ENCODE results near the gene ENGASE. TPM values are rescaled to one million over a fixed set of nuclear protein-coding genes. Genes with fewer than 3 reads are reported as not detected.

ENGASE gene
- total RNA-seq, 1 donor from 2014 or later, result 12.5 TPM

GRCh38 chr17:79124513-79125209 lies 50.0 kb downstream of the ENGASE start:
- Histone ChIP-seq H3K27me3 (ENCODE audit: control insufficient read depth in 3 of 3, insufficient read depth in 3 of 3, low read length in 3 of 3) (peaks cover 68 to 83% (median 81%) of the 10 kb centered on the region in 3 donors), H3K9ac (ENCODE audit: low read depth in 1 of 3, low read length in 3 of 3) (no peak overlapping the region), H3K27ac (ENCODE audit: low read depth, low read length) (no peak overlapping the region), H3K4me1 (ENCODE audit: control insufficient read depth in 3 of 3, insufficient read depth in 3 of 3, low read length in 3 of 3) (no peaks in the 10 kb centered on the region), H3K9me3 (ENCODE audit: control insufficient read depth in 3 of 3, low read length in 3 of 3) (no peaks in the 10 kb centered on the region), H3K4me3 (ENCODE audit: low read length in 3 of 3) (no peak overlapping the region), H3K36me3 (ENCODE audit: control insufficient read depth in 3 of 3, insufficient read depth in 3 of 3, low read length in 3 of 3) (no peaks in the 10 kb centered on the region)

GRCh38 chr17:79125503-79125902 lies 50.9 kb downstream of the ENGASE start:
- H3K9ac ChIP-seq (ENCODE audit: low read depth in 1 of 3, low read length in 3 of 3), result no peak overlapping the region
- peaks cover 70 to 83% (median 79%) of the 10 kb centered on the region in 3 donors for H3K27me3 ChIP-seq (ENCODE audit: control insufficient read depth in 3 of 3, insufficient read depth in 3 of 3, low read length in 3 of 3)
- no peaks in the 10 kb centered on the region for H3K9me3 ChIP-seq (ENCODE audit: control insufficient read depth in 3 of 3, low read length in 3 of 3)
- H3K4me3 ChIP-seq (ENCODE audit: low read length in 3 of 3), result no peak overlapping the region
- no peak overlapping the region for H3K27ac ChIP-seq (ENCODE audit: low read depth, low read length)
- H3K4me1 ChIP-seq (ENCODE audit: control insufficient read depth in 3 of 3, insufficient read depth in 3 of 3, low read length in 3 of 3), result no peaks in the 10 kb centered on the region
- H3K36me3 ChIP-seq (ENCODE audit: control insufficient read depth in 3 of 3, insufficient read depth in 3 of 3, low read length in 3 of 3), result no peaks in the 10 kb centered on the region

GRCh38 chr17:79126139-79126538 lies 51.5 kb downstream of the ENGASE start:
- no peaks in the 10 kb centered on the region for H3K9me3 ChIP-seq (ENCODE audit: control insufficient read depth in 3 of 3, low read length in 3 of 3)
- no peak overlapping the region for H3K9ac ChIP-seq (ENCODE audit: low read depth in 1 of 3, low read length in 3 of 3)
- peaks cover 71 to 84% (median 80%) of the 10 kb centered on the region in 3 donors for H3K27me3 ChIP-seq (ENCODE audit: control insufficient read depth in 3 of 3, insufficient read depth in 3 of 3, low read length in 3 of 3)
- no peak overlapping the region for H3K27ac ChIP-seq (ENCODE audit: low read depth, low read length)
- H3K4me3 ChIP-seq (ENCODE audit: low read length in 3 of 3), result no peak overlapping the region
- H3K4me1 ChIP-seq (ENCODE audit: control insufficient read depth in 3 of 3, insufficient read depth in 3 of 3, low read length in 3 of 3), result no peaks in the 10 kb centered on the region
- H3K36me3 ChIP-seq (ENCODE audit: control insufficient read depth in 3 of 3, insufficient read depth in 3 of 3, low read length in 3 of 3), result no peaks in the 10 kb centered on the region

DNA sequence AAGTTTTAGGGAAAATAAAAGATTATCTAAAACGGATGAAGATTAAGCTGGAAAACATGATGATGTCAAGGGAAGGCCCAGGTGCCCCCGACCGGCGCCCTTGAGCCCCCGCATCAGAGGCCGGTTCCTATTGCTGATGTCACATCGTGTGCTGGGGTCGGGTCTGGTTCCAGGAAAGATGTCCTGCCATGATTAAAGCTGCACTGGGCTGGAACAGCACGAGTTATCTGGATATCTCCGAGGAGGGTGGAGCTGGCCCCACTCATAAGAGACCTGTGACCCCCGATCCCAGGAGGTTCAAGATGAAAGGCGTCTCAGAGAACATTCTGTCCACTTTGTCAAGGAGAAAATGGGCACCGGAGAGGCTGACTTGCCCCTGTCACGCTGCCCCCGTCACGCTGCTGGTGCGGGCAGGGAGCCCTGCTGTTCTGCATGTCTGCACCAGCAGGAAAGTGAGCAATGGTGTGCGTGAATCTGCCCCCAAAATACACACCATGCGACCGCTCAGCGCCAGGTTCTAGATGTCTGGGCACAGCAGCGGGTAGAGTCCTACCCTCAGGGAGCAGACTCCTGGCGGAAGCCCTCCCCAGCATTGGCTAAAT lies 53.0 kb downstream of the ENGASE start:
- Histone ChIP-seq H3K27me3 (ENCODE audit: control insufficient read depth in 3 of 3, insufficient read depth in 3 of 3, low read length in 3 of 3) (peaks cover 67 to 84% (median 76%) of the 10 kb centered on the region in 3 donors), H3K36me3 (ENCODE audit: control insufficient read depth in 3 of 3, insufficient read depth in 3 of 3, low read length in 3 of 3) (no peaks in the 10 kb centered on the region), H3K9me3 (ENCODE audit: control insufficient read depth in 3 of 3, low read length in 3 of 3) (no peaks in the 10 kb centered on the region), H3K4me3 (ENCODE audit: low read length in 3 of 3) (no peak overlapping the region), H3K27ac (ENCODE audit: low read depth, low read length) (no peak overlapping the region), H3K9ac (ENCODE audit: low read depth in 1 of 3, low read length in 3 of 3) (no peak overlapping the region), H3K4me1 (ENCODE audit: control insufficient read depth in 3 of 3, insufficient read depth in 3 of 3, low read length in 3 of 3) (no peaks in the 10 kb centered on the region)

- H3K9ac ChIP-seq (ENCODE audit: low read depth in 1 of 3, low read length in 3 of 3), result no peak overlapping the region
- H3K27me3 ChIP-seq (ENCODE audit: control insufficient read depth in 3 of 3, insufficient read depth in 3 of 3, low read length in 3 of 3), result peaks cover 71 to 90% (median 83%) of the 10 kb centered on the region in 3 donors
- no peak overlapping the region for H3K27ac ChIP-seq (ENCODE audit: low read depth, low read length)
- H3K9me3 ChIP-seq (ENCODE audit: control insufficient read depth in 3 of 3, low read length in 3 of 3), result no peaks in the 10 kb centered on the region
- H3K4me1 ChIP-seq (ENCODE audit: control insufficient read depth in 3 of 3, insufficient read depth in 3 of 3, low read length in 3 of 3), result no peaks in the 10 kb centered on the region
- no peak overlapping the region for H3K4me3 ChIP-seq (ENCODE audit: low read length in 3 of 3)
- no peaks in the 10 kb centered on the region for H3K36me3 ChIP-seq (ENCODE audit: control insufficient read depth in 3 of 3, insufficient read depth in 3 of 3, low read length in 3 of 3)
These were observed 54.9 kb downstream of the ENGASE start for GRCh38 chr17:79129523-79129922.

DNA sequence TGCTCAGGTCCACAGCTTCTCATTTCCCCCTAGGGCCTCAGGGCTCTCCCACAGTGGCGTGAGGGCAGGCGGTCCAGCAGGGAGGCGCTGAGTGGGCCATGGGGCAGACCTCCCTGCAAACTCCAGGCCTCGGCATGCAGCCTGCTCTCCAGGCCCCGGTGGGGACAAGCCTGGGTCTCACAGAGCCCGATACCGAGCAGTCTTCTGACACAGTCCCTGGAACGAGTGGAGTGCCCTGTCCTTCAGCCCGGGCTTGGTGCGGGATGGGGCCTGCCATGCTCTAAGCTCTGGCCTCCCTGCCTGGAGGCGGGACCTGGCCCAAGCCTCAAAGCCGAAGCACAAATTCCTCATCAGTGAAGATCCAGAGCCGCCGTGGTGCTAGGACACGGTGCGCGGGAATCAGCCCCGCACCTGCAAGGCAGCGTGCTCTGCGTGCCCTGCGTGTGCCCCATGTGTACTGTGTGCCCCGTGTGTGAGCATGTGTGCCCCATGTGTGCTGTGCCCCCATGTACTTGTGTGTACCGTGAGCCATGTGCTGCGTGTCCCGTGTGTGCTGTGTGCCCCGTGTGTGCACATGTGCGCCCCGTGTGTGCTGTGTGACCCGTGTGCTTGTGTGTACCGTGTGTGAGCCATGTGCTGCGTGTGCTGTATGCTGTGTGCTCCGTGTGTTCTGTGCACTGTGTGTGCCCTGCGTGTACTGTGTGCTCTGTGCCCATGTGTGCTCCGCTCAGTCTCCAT lies 56.1 kb downstream of the ENGASE start:
- Histone ChIP-seq H3K36me3 (ENCODE audit: control insufficient read depth in 3 of 3, insufficient read depth in 3 of 3, low read length in 3 of 3) (no peaks in the 10 kb centered on the region), H3K4me3 (ENCODE audit: low read length in 3 of 3) (no peak overlapping the region), H3K9ac (ENCODE audit: low read depth in 1 of 3, low read length in 3 of 3) (no peak overlapping the region), H3K27ac (ENCODE audit: low read depth, low read length) (no peak overlapping the region), H3K4me1 (ENCODE audit: control insufficient read depth in 3 of 3, insufficient read depth in 3 of 3, low read length in 3 of 3) (no peaks in the 10 kb centered on the region), H3K9me3 (ENCODE audit: control insufficient read depth in 3 of 3, low read length in 3 of 3) (no peaks in the 10 kb centered on the region), H3K27me3 (ENCODE audit: control insufficient read depth in 3 of 3, insufficient read depth in 3 of 3, low read length in 3 of 3) (peaks cover 72 to 91% (median 83%) of the 10 kb centered on the region in 3 donors)

GRCh38 chr17:79131274-79131635 lies 56.6 kb downstream of the ENGASE start:
- Histone ChIP-seq H3K36me3 (ENCODE audit: control insufficient read depth in 3 of 3, insufficient read depth in 3 of 3, low read length in 3 of 3) (no peaks in the 10 kb centered on the region), H3K9ac (ENCODE audit: low read depth in 1 of 3, low read length in 3 of 3) (no peak overlapping the region), H3K4me3 (ENCODE audit: low read length in 3 of 3) (no peak overlapping the region), H3K9me3 (ENCODE audit: control insufficient read depth in 3 of 3, low read length in 3 of 3) (no peaks in the 10 kb centered on the region), H3K27me3 (ENCODE audit: control insufficient read depth in 3 of 3, insufficient read depth in 3 of 3, low read length in 3 of 3) (peaks cover 72 to 91% (median 83%) of the 10 kb centered on the region in 3 donors), H3K4me1 (ENCODE audit: control insufficient read depth in 3 of 3, insufficient read depth in 3 of 3, low read length in 3 of 3) (no peaks in the 10 kb centered on the region), H3K27ac (ENCODE audit: low read depth, low read length) (no peak overlapping the region)

DNA sequence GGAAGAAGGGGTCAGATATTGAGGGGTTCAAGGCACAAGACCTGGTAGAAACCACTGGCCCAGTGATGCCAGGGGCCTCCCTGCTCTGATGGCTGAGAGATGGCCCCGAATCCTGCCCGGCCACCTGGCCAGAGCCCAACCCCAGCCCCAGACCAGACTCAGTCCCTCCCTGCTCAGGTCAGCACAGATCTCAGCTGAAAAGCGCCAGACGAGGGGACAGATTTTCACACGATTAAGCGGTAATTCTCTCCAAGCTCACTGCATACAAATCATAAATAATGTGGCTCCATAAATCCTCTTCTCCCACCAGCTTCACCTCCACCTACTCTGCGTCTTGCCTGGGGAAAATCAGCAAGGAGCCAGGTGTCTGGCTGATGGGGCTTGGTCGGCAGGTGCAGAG lies 57.1 kb downstream of the ENGASE start:
- H3K36me3 ChIP-seq (ENCODE audit: control insufficient read depth in 3 of 3, insufficient read depth in 3 of 3, low read length in 3 of 3), result no peaks in the 10 kb centered on the region
- no peaks in the 10 kb centered on the region for H3K4me1 ChIP-seq (ENCODE audit: control insufficient read depth in 3 of 3, insufficient read depth in 3 of 3, low read length in 3 of 3)
- H3K27me3 ChIP-seq (ENCODE audit: control insufficient read depth in 3 of 3, insufficient read depth in 3 of 3, low read length in 3 of 3), result peaks cover 72 to 91% (median 83%) of the 10 kb centered on the region in 3 donors
- no peak overlapping the region for H3K4me3 ChIP-seq (ENCODE audit: low read length in 3 of 3)
- no peak overlapping the region for H3K9ac ChIP-seq (ENCODE audit: low read depth in 1 of 3, low read length in 3 of 3)
- H3K27ac ChIP-seq (ENCODE audit: low read depth, low read length), result no peak overlapping the region
- no peaks in the 10 kb centered on the region for H3K9me3 ChIP-seq (ENCODE audit: control insufficient read depth in 3 of 3, low read length in 3 of 3)

GRCh38 chr17:79132271-79133064 lies 57.8 kb downstream of the ENGASE start:
- H3K9ac ChIP-seq (ENCODE audit: low read depth in 1 of 3, low read length in 3 of 3), result peak overlapping the region in 1 of 3 donors; percentile 16
- peaks cover 0 to 5% (median under 1%) of the 10 kb centered on the region in 3 donors for H3K4me1 ChIP-seq (ENCODE audit: control insufficient read depth in 3 of 3, insufficient read depth in 3 of 3, low read length in 3 of 3)
- H3K4me3 ChIP-seq (ENCODE audit: low read length in 3 of 3), result no peak overlapping the region
- no peaks in the 10 kb centered on the region for H3K9me3 ChIP-seq (ENCODE audit: control insufficient read depth in 3 of 3, low read length in 3 of 3)
- no peak overlapping the region for H3K27ac ChIP-seq (ENCODE audit: low read depth, low read length)
- no peaks in the 10 kb centered on the region for H3K36me3 ChIP-seq (ENCODE audit: control insufficient read depth in 3 of 3, insufficient read depth in 3 of 3, low read length in 3 of 3)
- peaks cover 74 to 91% (median 84%) of the 10 kb centered on the region in 3 donors for H3K27me3 ChIP-seq (ENCODE audit: control insufficient read depth in 3 of 3, insufficient read depth in 3 of 3, low read length in 3 of 3)
